ENCODE results near the gene ZNF275.

DNA sequence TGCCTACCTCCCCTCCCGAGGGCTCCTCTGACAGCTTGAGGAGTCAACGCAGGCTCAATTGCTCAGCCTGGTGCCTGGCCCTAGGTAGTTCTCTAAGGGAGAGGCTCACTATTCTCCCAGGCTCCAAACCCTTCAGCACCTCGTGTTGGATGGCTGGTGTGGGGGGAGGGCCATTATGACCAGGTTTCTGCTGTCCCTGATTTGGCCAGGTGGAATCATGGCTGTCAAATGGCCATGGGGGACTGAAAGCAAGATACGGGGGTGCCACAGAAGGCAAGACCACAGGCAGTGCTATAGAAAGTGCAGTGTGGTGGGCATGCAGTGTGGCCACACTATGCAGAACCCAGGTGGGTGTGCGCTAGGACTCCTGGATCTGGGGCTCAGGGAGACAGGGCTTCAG, 21.9 kb upstream of the ZNF275 start:
- TF ChIP-seq, protein P1, sequence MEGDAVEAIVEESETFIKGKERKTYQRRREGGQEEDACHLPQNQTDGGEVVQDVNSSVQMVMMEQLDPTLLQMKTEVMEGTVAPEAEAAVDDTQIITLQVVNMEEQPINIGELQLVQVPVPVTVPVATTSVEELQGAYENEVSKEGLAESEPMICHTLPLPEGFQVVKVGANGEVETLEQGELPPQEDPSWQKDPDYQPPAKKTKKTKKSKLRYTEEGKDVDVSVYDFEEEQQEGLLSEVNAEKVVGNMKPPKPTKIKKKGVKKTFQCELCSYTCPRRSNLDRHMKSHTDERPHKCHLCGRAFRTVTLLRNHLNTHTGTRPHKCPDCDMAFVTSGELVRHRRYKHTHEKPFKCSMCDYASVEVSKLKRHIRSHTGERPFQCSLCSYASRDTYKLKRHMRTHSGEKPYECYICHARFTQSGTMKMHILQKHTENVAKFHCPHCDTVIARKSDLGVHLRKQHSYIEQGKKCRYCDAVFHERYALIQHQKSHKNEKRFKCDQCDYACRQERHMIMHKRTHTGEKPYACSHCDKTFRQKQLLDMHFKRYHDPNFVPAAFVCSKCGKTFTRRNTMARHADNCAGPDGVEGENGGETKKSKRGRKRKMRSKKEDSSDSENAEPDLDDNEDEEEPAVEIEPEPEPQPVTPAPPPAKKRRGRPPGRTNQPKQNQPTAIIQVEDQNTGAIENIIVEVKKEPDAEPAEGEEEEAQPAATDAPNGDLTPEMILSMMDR (IDR thresholded peaks at IDR 0.05) = no peak
- no peak for TF ChIP-seq EZH2 (IDR thresholded peaks at IDR 0.05; ENCODE audit: borderline replicate concordance, insufficient read depth, low read depth, low read length, poor library complexity, severe bottlenecking)
